ENCODE data around the gene RNF167. TPM values are rescaled to one million over a fixed set of nuclear protein-coding genes. Genes with fewer than 3 reads are reported as not detected.

The RNF167 gene
- polyA plus RNA-seq, 4 donors, result 108 to 132 (median 123) TPM

- Histone ChIP-seq H3K4me1 (ENCODE audit: control insufficient read depth in 3 of 3, insufficient read depth in 2 of 3, low read depth in 1 of 3, low read length in 2 of 3) (peaks cover 4 to 26% (median 11%) of the 10 kb centered on the region in 3 donors), H3K36me3 (ENCODE audit: control insufficient read depth in 3 of 3, insufficient read depth in 2 of 3, low read depth in 1 of 3, low read length in 3 of 3) (peaks cover 2 to 60% (median 12%) of the 10 kb centered on the region in 3 donors), H3K27me3 (ENCODE audit: control insufficient read depth in 3 of 3, insufficient read depth in 3 of 3, low read length in 3 of 3) (no peaks in the 10 kb centered on the region), H3K27ac (ENCODE audit: low read depth in 1 of 3, low read length in 2 of 3) (peak overlapping the region; percentile 87 to 96 (median 93)), H3K4me3 (ENCODE audit: low read depth in 1 of 3, low read length in 3 of 3) (peak overlapping the region; percentile 64 to 97 (median 92)), H3K9me3 (ENCODE audit: control insufficient read depth in 2 of 2, insufficient read depth in 1 of 2, low read depth in 1 of 2, low read length in 1 of 2) (no peaks in the 10 kb centered on the region)
- peak; percentile 19 to 29 for DNase-seq
- no peak for FAIRE-seq
- 23 to 56% (median 41%) methylated on average over 18 to 19 of the region's 19 CpGs for WGBS, 3 donors
These were observed 1.2 kb upstream of the RNF167 start for GRCh38 chr17:4938688-4939545.

- H3K36me3 ChIP-seq (ENCODE audit: control insufficient read depth in 3 of 3, insufficient read depth in 2 of 3, low read depth in 1 of 3, low read length in 3 of 3), result peaks cover 2 to 65% (median 15%) of the 10 kb centered on the region in 3 donors
- 0 to 1% (median 0%) methylated on average over 9 to 16 of the region's 16 CpGs for WGBS, 3 donors
- no peak for FAIRE-seq
These were observed 597 bp upstream of the RNF167 start for GRCh38 chr17:4939546-4939795.

GRCh38 chr17:4940555-4941318 is 669 bp downstream of the RNF167 start:
- Histone ChIP-seq H3K27ac (ENCODE audit: low read depth in 1 of 3, low read length in 2 of 3) (peak overlapping the region; percentile 87 to 96 (median 93)), H3K9me3 (ENCODE audit: control insufficient read depth in 2 of 2, insufficient read depth in 1 of 2, low read depth in 1 of 2, low read length in 1 of 2) (no peaks in the 10 kb centered on the region), H3K27me3 (ENCODE audit: control insufficient read depth in 3 of 3, insufficient read depth in 3 of 3, low read length in 3 of 3) (no peaks in the 10 kb centered on the region), H3K4me3 (ENCODE audit: low read depth in 1 of 3, low read length in 3 of 3) (peak overlapping the region; percentile 62 to 97 (median 62)), H3K36me3 (ENCODE audit: control insufficient read depth in 3 of 3, insufficient read depth in 2 of 3, low read depth in 1 of 3, low read length in 3 of 3) (peaks cover 2 to 70% (median 22%) of the 10 kb centered on the region in 3 donors), H3K4me1 (ENCODE audit: control insufficient read depth in 3 of 3, insufficient read depth in 2 of 3, low read depth in 1 of 3, low read length in 2 of 3) (peaks cover 7 to 33% (median 11%) of the 10 kb centered on the region in 3 donors)
- FAIRE-seq, result no peak
- WGBS, 3 donors, result 0 to 1% (median 0%) methylated on average over 29 of the region's 29 CpGs
- DNase-seq, result peak in 1 of 2 donors; percentile 40

More at GRCh38 chr17:4939546-4939795, 597 bp upstream of the RNF167 start:
- DNase-seq, result no peak
- Histone ChIP-seq H3K27ac (ENCODE audit: low read depth in 1 of 3, low read length in 2 of 3) (peak overlapping the region; percentile 87 to 96 (median 93)), H3K27me3 (ENCODE audit: control insufficient read depth in 3 of 3, insufficient read depth in 3 of 3, low read length in 3 of 3) (no peaks in the 10 kb centered on the region), H3K9me3 (ENCODE audit: control insufficient read depth in 2 of 2, insufficient read depth in 1 of 2, low read depth in 1 of 2, low read length in 1 of 2) (no peaks in the 10 kb centered on the region), H3K4me1 (ENCODE audit: control insufficient read depth in 3 of 3, insufficient read depth in 2 of 3, low read depth in 1 of 3, low read length in 2 of 3) (peaks cover 4 to 22% (median 9%) of the 10 kb centered on the region in 3 donors), H3K4me3 (ENCODE audit: low read depth in 1 of 3, low read length in 3 of 3) (peak overlapping the region; percentile 64 to 97 (median 92))

- WGBS, 3 donors, result 14 to 39% (median 18%) methylated on average over 4 of the region's 4 CpGs
- H3K27ac ChIP-seq (ENCODE audit: low read depth in 1 of 3, low read length in 2 of 3), result peak overlapping the region; percentile 87 to 96 (median 93)
- H3K4me1 ChIP-seq (ENCODE audit: control insufficient read depth in 3 of 3, insufficient read depth in 2 of 3, low read depth in 1 of 3, low read length in 2 of 3), result peaks cover 7 to 38% (median 15%) of the 10 kb centered on the region in 3 donors
- H3K27me3 ChIP-seq (ENCODE audit: control insufficient read depth in 3 of 3, insufficient read depth in 3 of 3, low read length in 3 of 3), result no peaks in the 10 kb centered on the region
- H3K4me3 ChIP-seq (ENCODE audit: low read depth in 1 of 3, low read length in 3 of 3), result peak overlapping the region; percentile 62 to 97 (median 62)
- H3K36me3 ChIP-seq (ENCODE audit: control insufficient read depth in 3 of 3, insufficient read depth in 2 of 3, low read depth in 1 of 3, low read length in 3 of 3), result peaks cover 2 to 68% (median 26%) of the 10 kb centered on the region in 3 donors
- DNase-seq (no peak), FAIRE-seq (no peak)
- no peaks in the 10 kb centered on the region for H3K9me3 ChIP-seq (ENCODE audit: control insufficient read depth in 2 of 2, insufficient read depth in 1 of 2, low read depth in 1 of 2, low read length in 1 of 2)
These were observed 1.2 kb downstream of the RNF167 start for GRCh38 chr17:4941319-4941610.

- no peak for DNase-seq
- Histone ChIP-seq H3K27ac (ENCODE audit: low read depth in 1 of 3, low read length in 2 of 3) (peak overlapping the region in 2 of 3 donors; percentile 4 to 13), H3K27me3 (ENCODE audit: control insufficient read depth in 3 of 3, insufficient read depth in 3 of 3, low read length in 3 of 3) (no peaks in the 10 kb centered on the region), H3K9me3 (ENCODE audit: control insufficient read depth in 2 of 2, insufficient read depth in 1 of 2, low read depth in 1 of 2, low read length in 1 of 2) (no peaks in the 10 kb centered on the region), H3K36me3 (ENCODE audit: control insufficient read depth in 3 of 3, insufficient read depth in 2 of 3, low read depth in 1 of 3, low read length in 3 of 3) (peaks cover 0 to 60% (median 24%) of the 10 kb centered on the region in 3 donors), H3K4me1 (ENCODE audit: control insufficient read depth in 3 of 3, insufficient read depth in 2 of 3, low read depth in 1 of 3, low read length in 2 of 3) (peaks cover 7 to 43% (median 17%) of the 10 kb centered on the region in 3 donors), H3K4me3 (ENCODE audit: low read depth in 1 of 3, low read length in 3 of 3) (no peak overlapping the region)
- no peak for FAIRE-seq
- 76 to 79% (median 79%) methylated on average over 13 of the region's 13 CpGs for WGBS, 3 donors
These were observed 2.9 kb downstream of the RNF167 start for GRCh38 chr17:4942760-4943508.

- Histone ChIP-seq H3K27ac (ENCODE audit: low read depth in 1 of 3, low read length in 2 of 3) (peak overlapping the region in 2 of 3 donors; percentile 86), H3K36me3 (ENCODE audit: control insufficient read depth in 3 of 3, insufficient read depth in 2 of 3, low read depth in 1 of 3, low read length in 3 of 3) (peaks cover 0 to 51% (median 24%) of the 10 kb centered on the region in 3 donors), H3K4me3 (ENCODE audit: low read depth in 1 of 3, low read length in 3 of 3) (peak overlapping the region in 1 of 3 donors; percentile 5), H3K4me1 (ENCODE audit: control insufficient read depth in 3 of 3, insufficient read depth in 2 of 3, low read depth in 1 of 3, low read length in 2 of 3) (peaks cover 4 to 31% (median 17%) of the 10 kb centered on the region in 3 donors), H3K9me3 (ENCODE audit: control insufficient read depth in 2 of 2, insufficient read depth in 1 of 2, low read depth in 1 of 2, low read length in 1 of 2) (no peaks in the 10 kb centered on the region), H3K27me3 (ENCODE audit: control insufficient read depth in 3 of 3, insufficient read depth in 3 of 3, low read length in 3 of 3) (no peaks in the 10 kb centered on the region)
- DNase-seq (peak in 1 of 2 donors; percentile 53), FAIRE-seq (no peak)
- 25 to 70% (median 39%) methylated on average over 3 of the region's 3 CpGs for WGBS, 3 donors
These were observed 4.1 kb downstream of the RNF167 start for GRCh38 chr17:4944163-4944553.

- peaks cover 4 to 31% (median 17%) of the 10 kb centered on the region in 3 donors for H3K4me1 ChIP-seq (ENCODE audit: control insufficient read depth in 3 of 3, insufficient read depth in 2 of 3, low read depth in 1 of 3, low read length in 2 of 3)
- H3K9me3 ChIP-seq (ENCODE audit: control insufficient read depth in 2 of 2, insufficient read depth in 1 of 2, low read depth in 1 of 2, low read length in 1 of 2), result no peaks in the 10 kb centered on the region
- no peak for DNase-seq
- H3K36me3 ChIP-seq (ENCODE audit: control insufficient read depth in 3 of 3, insufficient read depth in 2 of 3, low read depth in 1 of 3, low read length in 3 of 3), result peaks cover 0 to 51% (median 24%) of the 10 kb centered on the region in 3 donors
- peak overlapping the region in 1 of 3 donors; percentile 5 for H3K4me3 ChIP-seq (ENCODE audit: low read depth in 1 of 3, low read length in 3 of 3)
- H3K27me3 ChIP-seq (ENCODE audit: control insufficient read depth in 3 of 3, insufficient read depth in 3 of 3, low read length in 3 of 3), result no peaks in the 10 kb centered on the region
- H3K27ac ChIP-seq (ENCODE audit: low read depth in 1 of 3, low read length in 2 of 3), result peak overlapping the region; percentile 37 to 86 (median 86)
- FAIRE-seq, result no peak
- 43 to 58% (median 48%) methylated on average over 8 of the region's 8 CpGs for WGBS, 3 donors
These were observed 4.6 kb downstream of the RNF167 start for GRCh38 chr17:4944554-4945175.
